ENCODE data around the gene SENP7.
"Not testable (repeated sequence)": the region's sequence is repeated elsewhere in the genome, so short reads cannot be mapped to it uniquely, and the experiment has no call there.

SENP7 gene

DNA sequence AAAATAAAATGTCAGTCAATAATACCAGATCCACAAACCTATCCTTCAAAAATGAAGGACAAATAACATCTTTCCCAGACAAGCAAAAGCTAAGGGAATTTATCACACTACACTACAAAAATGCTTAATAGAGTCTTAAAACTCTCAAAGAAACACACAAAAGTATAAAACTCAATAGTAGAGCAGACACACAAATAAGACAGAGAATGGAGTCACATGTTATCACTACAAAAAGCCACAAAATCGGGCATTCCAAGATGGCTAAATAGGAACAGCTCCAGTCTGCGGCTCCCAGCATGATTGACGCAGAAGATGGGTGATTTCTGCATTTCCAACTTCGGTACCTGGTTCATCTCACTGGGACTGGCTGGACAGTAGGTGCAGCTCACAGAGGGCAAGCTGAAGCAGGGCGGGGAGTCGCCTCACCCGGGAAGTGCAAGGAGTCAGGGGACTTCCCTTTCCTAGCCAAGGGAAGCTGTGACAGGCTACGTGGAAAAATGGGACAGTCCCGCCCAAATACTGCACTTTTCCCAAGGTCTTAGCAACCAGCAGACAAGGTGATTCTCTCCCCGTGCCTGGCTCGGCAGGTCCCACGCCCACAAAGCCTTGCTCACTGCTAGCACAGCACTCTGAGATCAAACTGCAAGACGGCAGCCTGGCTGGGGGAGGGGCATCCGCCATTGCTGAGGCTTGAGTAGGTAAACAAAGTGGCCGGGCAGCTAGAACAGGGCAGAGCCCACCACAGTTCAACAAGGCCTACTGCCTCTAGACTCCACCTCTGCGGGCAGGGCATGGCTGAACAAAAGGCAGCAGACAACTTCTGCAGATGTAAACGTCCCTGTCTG is 46.3 kb downstream of the SENP7 start:
- TF ChIP-seq, protein P1, sequence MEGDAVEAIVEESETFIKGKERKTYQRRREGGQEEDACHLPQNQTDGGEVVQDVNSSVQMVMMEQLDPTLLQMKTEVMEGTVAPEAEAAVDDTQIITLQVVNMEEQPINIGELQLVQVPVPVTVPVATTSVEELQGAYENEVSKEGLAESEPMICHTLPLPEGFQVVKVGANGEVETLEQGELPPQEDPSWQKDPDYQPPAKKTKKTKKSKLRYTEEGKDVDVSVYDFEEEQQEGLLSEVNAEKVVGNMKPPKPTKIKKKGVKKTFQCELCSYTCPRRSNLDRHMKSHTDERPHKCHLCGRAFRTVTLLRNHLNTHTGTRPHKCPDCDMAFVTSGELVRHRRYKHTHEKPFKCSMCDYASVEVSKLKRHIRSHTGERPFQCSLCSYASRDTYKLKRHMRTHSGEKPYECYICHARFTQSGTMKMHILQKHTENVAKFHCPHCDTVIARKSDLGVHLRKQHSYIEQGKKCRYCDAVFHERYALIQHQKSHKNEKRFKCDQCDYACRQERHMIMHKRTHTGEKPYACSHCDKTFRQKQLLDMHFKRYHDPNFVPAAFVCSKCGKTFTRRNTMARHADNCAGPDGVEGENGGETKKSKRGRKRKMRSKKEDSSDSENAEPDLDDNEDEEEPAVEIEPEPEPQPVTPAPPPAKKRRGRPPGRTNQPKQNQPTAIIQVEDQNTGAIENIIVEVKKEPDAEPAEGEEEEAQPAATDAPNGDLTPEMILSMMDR (IDR thresholded peaks at IDR 0.05; ENCODE audit: control insufficient read depth, extremely low read depth, insufficient read depth), result no peak
- no peak for DNase-seq (ENCODE audit: low read depth)
- H3K4me3 ChIP-seq (ENCODE audit: low read depth, low read length), result no peak overlapping the region

DNA sequence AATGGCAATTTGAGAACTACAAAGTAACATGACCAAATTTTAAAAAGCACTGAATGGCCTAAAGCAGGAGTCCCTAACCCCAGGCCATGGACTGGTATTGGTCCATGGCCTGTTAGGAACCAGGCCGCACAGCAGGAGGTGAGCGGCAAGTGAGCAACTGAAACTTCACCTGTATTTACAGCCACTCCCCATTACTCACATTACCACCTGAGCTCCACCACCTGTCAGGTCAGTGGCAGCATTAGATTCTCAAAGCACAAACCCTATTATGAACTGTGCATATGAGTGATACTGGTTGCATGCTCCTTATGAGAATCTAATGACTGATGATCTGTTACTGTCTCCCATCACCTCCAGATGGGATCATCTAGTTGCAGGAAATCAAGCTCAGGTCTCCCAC is 48.8 kb downstream of the SENP7 start:
- DNase-seq (ENCODE audit: low read depth), result no peak
- H3K4me3 ChIP-seq (ENCODE audit: low read depth, low read length), result no peak overlapping the region
- TF ChIP-seq, protein P1 (IDR thresholded peaks at IDR 0.05; ENCODE audit: control insufficient read depth, extremely low read depth, insufficient read depth), result no peak

GRCh38 chr3:101461451-101461850 is 51.6 kb downstream of the SENP7 start:
- TF ChIP-seq, protein P1 (IDR thresholded peaks at IDR 0.05; ENCODE audit: control insufficient read depth, extremely low read depth, insufficient read depth), result no peak
- no peak overlapping the region for H3K4me3 ChIP-seq (ENCODE audit: low read depth, low read length)
- DNase-seq (ENCODE audit: low read depth), result no peak

DNA sequence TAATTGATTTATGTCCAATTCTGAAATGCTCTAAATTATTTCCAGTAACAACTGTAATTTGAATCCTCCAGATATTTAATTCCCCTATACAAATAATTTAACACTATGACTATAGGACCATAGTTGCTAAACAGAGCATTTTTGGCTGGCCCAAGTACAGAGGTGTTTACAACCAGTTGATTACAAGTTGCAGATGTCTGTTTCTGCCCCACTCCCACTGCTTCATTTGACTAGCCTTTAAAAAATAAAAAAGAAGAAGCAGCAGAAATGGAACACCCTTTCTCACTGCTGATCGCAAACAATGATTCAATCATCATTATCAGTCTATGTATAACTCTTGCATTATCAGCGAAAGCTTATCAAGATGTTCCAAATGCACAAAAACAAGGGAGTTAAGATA is 54.6 kb downstream of the SENP7 start:
- TF ChIP-seq, protein P1 (IDR thresholded peaks at IDR 0.05; ENCODE audit: control insufficient read depth, extremely low read depth, insufficient read depth), result no peak
- no peak for DNase-seq (ENCODE audit: low read depth)

GRCh38 chr3:101454629-101455028 is 58.4 kb downstream of the SENP7 start:
- H3K4me3 ChIP-seq (ENCODE audit: low read depth, low read length), result no peak overlapping the region
- DNase-seq (ENCODE audit: low read depth), result no peak
- TF ChIP-seq, protein P1 (IDR thresholded peaks at IDR 0.05; ENCODE audit: control insufficient read depth, extremely low read depth, insufficient read depth), result no peak

More for the DNA sequence above, 54.6 kb downstream of the SENP7 start:
- no peak overlapping the region for H3K4me3 ChIP-seq (ENCODE audit: low read depth, low read length)

DNA sequence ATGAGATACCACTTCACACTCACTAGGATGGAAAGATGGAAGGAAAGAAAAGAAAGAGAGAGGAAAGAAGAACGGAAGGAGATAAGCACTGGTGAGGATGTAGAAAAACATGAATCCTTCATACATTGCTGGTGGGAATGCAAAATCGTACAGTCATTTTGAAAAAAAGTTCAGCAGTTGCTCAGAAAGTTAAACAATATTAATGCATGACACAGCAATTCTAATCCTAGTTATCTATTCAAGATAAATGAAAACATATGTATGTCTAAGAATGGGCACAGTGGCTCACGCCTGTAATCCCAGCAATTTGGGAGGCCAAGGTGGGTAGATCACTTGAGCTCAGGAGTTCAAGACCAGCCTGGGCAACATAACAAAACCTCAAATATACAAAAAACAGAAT is 59.1 kb downstream of the SENP7 start:
- TF ChIP-seq, protein P1 (IDR thresholded peaks at IDR 0.05; ENCODE audit: control insufficient read depth, extremely low read depth, insufficient read depth), result no peak
- H3K4me3 ChIP-seq (ENCODE audit: low read depth, low read length), result no peak overlapping the region
- DNase-seq (ENCODE audit: low read depth), result no peak

DNA sequence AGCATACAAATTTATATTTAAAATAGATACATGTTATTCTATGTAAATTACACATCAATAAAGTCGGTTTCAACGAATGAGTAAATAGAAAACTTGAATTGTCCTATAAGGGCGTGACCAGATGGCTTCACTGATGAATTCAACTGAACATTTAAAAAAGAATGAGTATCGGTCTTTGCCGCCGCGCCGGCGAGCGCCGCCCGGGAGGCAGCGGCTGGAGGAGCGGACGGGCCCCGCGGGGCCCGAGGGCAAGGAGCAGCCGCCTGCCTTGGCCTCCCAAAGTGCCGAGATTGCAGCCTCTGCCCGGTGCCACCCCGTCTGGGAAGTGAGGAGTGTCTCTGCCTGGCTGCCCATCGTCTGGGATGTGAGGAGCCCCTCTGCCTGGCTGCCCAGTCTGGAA is 74.4 kb downstream of the SENP7 start:
- H3K4me3 ChIP-seq (ENCODE audit: low read depth, low read length); DNase-seq (ENCODE audit: low read depth): not testable (repeated sequence)

All from LNCaP clone FGC (cell line).